Upper lobe of left lung (tissue), 6 donors: Measurements from ENCODE around the gene TMEM242. TPM values are rescaled to one million over a fixed set of nuclear protein-coding genes. Genes with fewer than 3 reads are reported as not detected.
A peak's percentile ranks its signal among the peaks of the same experiment; 100 is the strongest.

Source experiments
- ATAC-seq, 2 donors: fragments of 200-7000 bp; cut with Tn5 transposase; one replicate each; pipeline ENCODE4 v1.9.1; 2022; ENCODE audit warnings: mild to moderate bottlenecking in 2 of 2, moderate library complexity in 2 of 2; ENCODE audit not compliant: low FRiP score in 2 of 2
- DNase-seq, 2 donors: peaks; one replicate each; pipeline ENCODE4 v3.0.0-alpha.2; 2019 to 2020
- H3K27ac ChIP-seq, 4 donors: fragments of 200-600 bp; sonication (generic); one replicate each; pipeline ENCODE4 v1.5.1; 2016 to 2019
- H3K27me3 ChIP-seq, 4 donors: fragments of 200-600 bp; sonication (generic); one replicate each; pipeline ENCODE4 v1.5.1; 2017 to 2019
- H3K36me3 ChIP-seq, 4 donors: fragments of 200-600 bp; sonication (generic); one replicate each; pipeline ENCODE4 v1.5.1; 2016 to 2019
- H3K4me1 ChIP-seq, 4 donors: fragments of 200-600 bp; sonication (generic); one replicate each; pipeline ENCODE4 v1.5.1; 2018 to 2019
- H3K4me3 ChIP-seq, 4 donors: fragments of 200-600 bp; sonication (generic); one replicate each; pipeline ENCODE4 v1.5.1; 2017 to 2019; ENCODE audit warnings: mild to moderate bottlenecking in 2 of 4, moderate library complexity in 1 of 4
- H3K9me3 ChIP-seq, 4 donors: fragments of 200-600 bp; sonication (generic); one replicate each; pipeline ENCODE4 v1.5.1; 2018 to 2019
- EP300 ChIP-seq, 4 donors: sonication (generic); formaldehyde crosslinking; IDR thresholded peaks; one replicate each; pipeline ENCODE4 v1.5.1; 2017; ENCODE audit warnings: antibody characterized with exemption in 4 of 4, control low read depth in 2 of 4
- POLR2A ChIP-seq, 4 donors: fragments of 450-650 bp; IDR thresholded peaks; one replicate each; pipeline ENCODE4 v1.5.1; 2016 to 2017; ENCODE audit warnings: antibody characterized with exemption in 4 of 4, mild to moderate bottlenecking in 2 of 4
- POLR2AphosphoS5 ChIP-seq, 2 donors: sonication (generic); formaldehyde crosslinking; IDR thresholded peaks; one replicate each; pipeline ENCODE4 v1.5.1; 2017; ENCODE audit warnings: antibody characterized with exemption in 2 of 2
- WGBS, 2 donors: methylation state at CpG; one replicate each; pipeline ENCODE4 v1.1.5; 2017 to 2018; 5-methylcytosine and 5-hydroxymethylcytosine counted together
- total RNA-seq, 6 donors: library from RNA; depleted of rRNA in 4 of 6; stranded (reverse); fragments of >200 nt in 4 of 6; gene quantifications; one replicate each; pipeline versions ENCODE4 v1.1.0 to v1.2.1, GENCODE V29; 2016 to 2021
- TF ChIP-seq, protein P1 (sequence below), 6 experiments: fragments of 450-650 bp in 4 of 6; fragments of 200-600 bp in 2 of 6; sonication (generic) in 2 of 6; IDR thresholded peaks; one replicate each; pipeline ENCODE4 v1.5.1; 2016 to 2019; ENCODE audit warnings: antibody characterized with exemption in 6 of 6
- donor health status: DM: no; HTN: no; CAD: no; lungs with moderate emphysema.
- donor health status: DM: no; HTN: yes; CAD: no; lungs with severe emphysema.

Gene TMEM242
- total RNA-seq, 6 donors from 2014 or later = 2.1 to 10.8 (median 6.5) TPM

DNA sequence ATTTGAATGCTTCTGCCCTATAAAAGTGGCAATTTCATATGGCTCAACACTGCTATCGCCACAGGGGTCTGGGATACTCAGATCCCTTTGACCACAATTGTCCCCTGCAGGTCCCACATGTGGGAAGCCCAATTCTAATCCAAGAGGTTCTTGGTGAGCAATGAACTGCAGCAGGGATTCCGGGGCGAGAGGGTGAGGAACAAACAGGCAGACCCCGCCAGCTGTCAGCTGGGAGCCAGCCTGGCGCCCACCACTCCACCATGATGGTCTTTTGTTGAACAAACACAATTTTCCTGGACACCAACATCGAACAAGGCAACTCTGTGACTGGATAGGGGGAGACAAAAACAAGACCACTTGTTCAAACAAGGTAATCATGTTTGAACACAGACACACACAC lies 80.5 kb downstream of the TMEM242 start:
- no peak for DNase-seq

DNA sequence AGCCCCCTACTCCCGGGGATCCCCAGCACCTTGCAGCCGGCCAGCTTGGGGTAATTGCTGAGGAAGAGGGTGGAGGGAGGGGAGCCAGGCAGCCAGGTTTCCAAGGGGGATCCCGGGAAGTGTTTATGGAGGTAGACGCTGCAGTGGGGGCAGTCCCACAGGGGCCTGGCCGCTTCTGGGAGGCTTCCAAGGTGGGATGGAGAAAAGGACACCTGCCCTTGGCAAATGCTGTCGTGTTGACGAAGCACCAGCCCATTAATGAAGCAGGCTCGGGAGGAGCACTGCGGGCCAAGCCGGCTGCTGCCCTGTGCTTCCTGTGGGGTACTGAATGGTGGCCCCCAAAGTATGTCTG lies 82.4 kb downstream of the TMEM242 start:
- Histone ChIP-seq H3K9me3 (no peaks in the 10 kb centered on the region), H3K27ac (peak overlapping the region in 1 of 4 donors; percentile 35), H3K4me1 (peaks cover 7 to 10% (median 9%) of the 10 kb centered on the region in 4 donors), H3K27me3 (peaks cover 0 to 10% (median 5%) of the 10 kb centered on the region in 4 donors), H3K36me3 (no peaks in the 10 kb centered on the region), H3K4me3 (no peak overlapping the region)
- no peak for ATAC-seq
- DNase-seq = no peak
- TF ChIP-seq, protein P1, sequence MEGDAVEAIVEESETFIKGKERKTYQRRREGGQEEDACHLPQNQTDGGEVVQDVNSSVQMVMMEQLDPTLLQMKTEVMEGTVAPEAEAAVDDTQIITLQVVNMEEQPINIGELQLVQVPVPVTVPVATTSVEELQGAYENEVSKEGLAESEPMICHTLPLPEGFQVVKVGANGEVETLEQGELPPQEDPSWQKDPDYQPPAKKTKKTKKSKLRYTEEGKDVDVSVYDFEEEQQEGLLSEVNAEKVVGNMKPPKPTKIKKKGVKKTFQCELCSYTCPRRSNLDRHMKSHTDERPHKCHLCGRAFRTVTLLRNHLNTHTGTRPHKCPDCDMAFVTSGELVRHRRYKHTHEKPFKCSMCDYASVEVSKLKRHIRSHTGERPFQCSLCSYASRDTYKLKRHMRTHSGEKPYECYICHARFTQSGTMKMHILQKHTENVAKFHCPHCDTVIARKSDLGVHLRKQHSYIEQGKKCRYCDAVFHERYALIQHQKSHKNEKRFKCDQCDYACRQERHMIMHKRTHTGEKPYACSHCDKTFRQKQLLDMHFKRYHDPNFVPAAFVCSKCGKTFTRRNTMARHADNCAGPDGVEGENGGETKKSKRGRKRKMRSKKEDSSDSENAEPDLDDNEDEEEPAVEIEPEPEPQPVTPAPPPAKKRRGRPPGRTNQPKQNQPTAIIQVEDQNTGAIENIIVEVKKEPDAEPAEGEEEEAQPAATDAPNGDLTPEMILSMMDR (IDR thresholded peaks at IDR 0.05) = no peak
- TF ChIP-seq POLR2A (IDR thresholded peaks at IDR 0.05) (no peak), EP300 (IDR thresholded peaks at IDR 0.05) (no peak), POLR2AphosphoS5 (IDR thresholded peaks at IDR 0.05) (no peak)
- 86 to 93% methylated on average over 10 of the region's 10 CpGs for WGBS, 2 donors

More for the DNA sequence above, 80.5 kb downstream of the TMEM242 start:
- TF ChIP-seq POLR2AphosphoS5 (IDR thresholded peaks at IDR 0.05) (no peak), EP300 (IDR thresholded peaks at IDR 0.05) (no peak), POLR2A (IDR thresholded peaks at IDR 0.05) (no peak)
- TF ChIP-seq, protein P1 (IDR thresholded peaks at IDR 0.05) = no peak
- WGBS, 2 donors = 93 to 94% methylated on average over 6 of the region's 6 CpGs
- Histone ChIP-seq H3K4me1 (no peaks in the 10 kb centered on the region), H3K27me3 (no peaks in the 10 kb centered on the region), H3K36me3 (no peaks in the 10 kb centered on the region), H3K9me3 (no peaks in the 10 kb centered on the region), H3K27ac (no peak overlapping the region), H3K4me3 (no peak overlapping the region)
- ATAC-seq = no peak

DNA sequence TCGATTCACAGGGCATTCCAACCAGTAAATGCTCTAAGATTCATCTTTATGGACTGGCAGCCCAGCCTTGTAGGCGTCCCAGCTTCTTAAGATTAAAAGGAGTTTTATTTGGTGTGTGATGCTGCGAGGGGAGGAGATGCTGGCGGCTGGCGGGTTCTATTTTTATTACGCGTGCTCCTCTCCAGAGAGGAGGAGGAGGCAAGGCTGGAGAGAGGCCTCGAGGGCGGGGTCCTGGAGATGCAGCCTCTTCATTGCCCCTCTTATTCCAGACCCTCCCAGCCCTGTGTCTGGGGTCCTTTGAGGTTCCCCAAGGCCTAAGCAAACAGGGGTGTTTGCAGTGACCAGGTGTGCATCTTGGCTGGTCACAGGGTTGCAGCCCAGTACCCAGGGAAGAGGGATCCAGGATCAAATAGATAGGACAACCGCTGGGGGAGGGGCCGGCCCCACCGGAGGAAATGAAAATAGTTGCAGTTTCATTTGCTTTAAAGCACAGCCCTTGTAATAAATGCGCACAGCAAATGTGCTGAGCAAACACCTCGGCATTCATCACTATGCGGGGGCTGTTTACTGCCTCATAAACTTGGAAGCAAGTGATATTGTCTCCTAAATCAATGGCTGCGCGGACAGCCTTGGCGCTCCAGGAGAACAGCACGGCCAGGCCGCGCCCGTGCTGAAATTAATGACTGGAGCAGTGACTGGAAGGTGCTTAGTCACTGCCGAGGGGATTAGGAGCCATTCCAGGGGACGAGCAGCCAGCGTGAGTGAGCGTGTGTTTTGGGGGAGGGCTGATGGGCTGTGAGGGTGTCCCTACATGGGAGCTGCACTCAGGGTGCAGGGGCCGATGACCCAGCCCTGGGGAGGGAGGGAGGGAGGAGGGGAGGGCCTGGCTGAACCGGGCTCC lies 83.0 kb downstream of the TMEM242 start:
- H3K9me3 ChIP-seq = no peaks in the 10 kb centered on the region
- H3K4me3 ChIP-seq = peak overlapping the region in 2 of 4 donors; percentile 18 to 33
- ATAC-seq (peak in 1 of 2 donors; percentile 84), DNase-seq (peak in 1 of 2 donors; percentile 65)
- peaks cover 13 to 17% (median 15%) of the 10 kb centered on the region in 4 donors for H3K4me1 ChIP-seq
- no peaks in the 10 kb centered on the region for H3K36me3 ChIP-seq
- peaks cover 0 to 17% (median 8%) of the 10 kb centered on the region in 4 donors for H3K27me3 ChIP-seq
- WGBS, 2 donors = 57 to 61% methylated on average over 28 of the region's 28 CpGs
- H3K27ac ChIP-seq = peak overlapping the region in 1 of 4 donors; percentile 35
- no peak for TF ChIP-seq EP300 (IDR thresholded peaks at IDR 0.05)
- no peak for TF ChIP-seq POLR2A (IDR thresholded peaks at IDR 0.05)

DNA sequence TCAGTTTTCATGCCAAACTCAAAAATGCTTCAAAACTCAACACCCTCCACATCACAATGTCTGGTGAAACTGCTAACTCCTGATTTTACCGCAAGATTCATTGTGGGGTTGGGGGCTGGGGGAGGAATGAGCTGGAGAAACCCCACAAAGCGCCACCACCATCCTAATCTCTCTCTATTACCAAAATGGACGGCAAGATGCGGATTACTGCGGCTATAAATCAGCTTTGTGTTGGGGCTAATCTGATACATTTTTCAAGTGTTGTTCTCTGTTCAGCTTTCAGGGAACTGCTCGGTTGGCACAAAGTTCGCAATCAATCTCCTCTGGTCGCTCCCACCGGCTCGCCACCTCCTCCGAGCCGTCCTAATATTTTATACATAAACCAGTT lies 83.7 kb downstream of the TMEM242 start:
- peaks cover 0 to 17% (median 12%) of the 10 kb centered on the region in 4 donors for H3K27me3 ChIP-seq
- ATAC-seq (no peak), DNase-seq (no peak)
- no peaks in the 10 kb centered on the region for H3K9me3 ChIP-seq
- WGBS, 2 donors = 84 to 92% methylated on average over 12 of the region's 12 CpGs
- H3K4me1 ChIP-seq = peaks cover 17 to 22% (median 19%) of the 10 kb centered on the region in 4 donors
- no peak overlapping the region for H3K27ac ChIP-seq
- peak overlapping the region in 1 of 4 donors; percentile 33 for H3K4me3 ChIP-seq
- H3K36me3 ChIP-seq = no peaks in the 10 kb centered on the region
- no peak for TF ChIP-seq POLR2AphosphoS5 (IDR thresholded peaks at IDR 0.05)
- no peak for TF ChIP-seq EP300 (IDR thresholded peaks at IDR 0.05)
- TF ChIP-seq POLR2A (IDR thresholded peaks at IDR 0.05) = no peak
- TF ChIP-seq, protein P1 (IDR thresholded peaks at IDR 0.05) = no peak

Other genes starting within 250 kb of the TMEM242 start
- gene ZDHHC14, start 57.7 kb upstream of the TMEM242 start, total RNA-seq = 10 to 100 TPM in 3 of 6 donors, 1 to 10 TPM in 3; 5.3 to 16.5 (median 9.4) TPM